ENCODE results near the gene NPAS2. TPM values are rescaled to one million over a fixed set of nuclear protein-coding genes. Genes with fewer than 3 reads are reported as not detected.

Gene NPAS2
- total RNA-seq, 1 experiment from 2014 or later: 38.3 TPM

- H3K9me3 ChIP-seq (ENCODE audit: insufficient read depth, low read depth): no peaks in the 10 kb centered on the region
- ChIA-PET CTCF (no interaction called here), POLR2A (ENCODE audit: unreplicated experiment) (no interaction called here)
- H4K20me1 ChIP-seq (ENCODE audit: insufficient read depth): no peaks in the 10 kb centered on the region
- H3K27me3 ChIP-seq (ENCODE audit: insufficient read depth, low read depth): no peaks in the 10 kb centered on the region
- TF ChIP-seq CTCF (conservative IDR thresholded peaks at IDR 0.05) (no peak), EZH2 (IDR thresholded peaks at IDR 0.05; ENCODE audit: low read depth) (no peak)
- peak overlapping the region; percentile 70 for H3K27ac ChIP-seq
- H3K79me2 ChIP-seq (ENCODE audit: low read depth): no peaks in the 10 kb centered on the region
- no TSS peak for BruUV-seq (replicated peaks)
- intact Hi-C loops (cut with micrococcal nuclease; ENCODE audit: unreplicated experiment): loop anchor here (2.0 to 5.0 kb wide), 2 partner anchors 75 to 136 kb away; partner anchors contain the start of gene NPAS2
- no peaks in the 10 kb centered on the region for H3K9me2 ChIP-seq (ENCODE audit: insufficient read depth)
- H3K4me3 ChIP-seq: no peak overlapping the region
- H3F3A ChIP-seq (ENCODE audit: insufficient read depth, low read depth): peaks cover 21% of the 10 kb centered on the region
- H3K36me3 ChIP-seq (ENCODE audit: low read depth): no peaks in the 10 kb centered on the region
- H2AFZ ChIP-seq: no peak overlapping the region
- H3K4me1 ChIP-seq (replicated peaks; ENCODE audit: insufficient read depth): peaks cover 18% of the 10 kb centered on the region; the same call in 1 of the 2 replicates
- peak; percentile 48 to 54 for DNase-seq
- no peak overlapping the region for H3K4me2 ChIP-seq
Measured at GRCh38 chr2:100957996-100958653, 138.2 kb downstream of the NPAS2 start.

- POLR2A ChIA-PET (ENCODE audit: unreplicated experiment): interaction anchor here (0.6 kb wide), 2 partner anchors 57 to 396 kb away, joined by 4 to 6 read pairs; partner anchors contain the start of gene PDCL3
- Histone ChIP-seq H3K4me1 (replicated peaks; ENCODE audit: insufficient read depth) (peaks cover 18% of the 10 kb centered on the region; the same call in 1 of the 2 replicates), H4K20me1 (ENCODE audit: insufficient read depth) (no peaks in the 10 kb centered on the region), H3K4me2 (peak overlapping the region; percentile 29; the same call in 1 of the 2 replicates), H3K4me3 (no peak overlapping the region), H3K27me3 (ENCODE audit: insufficient read depth, low read depth) (no peaks in the 10 kb centered on the region), H2AFZ (no peak overlapping the region), H3K27ac (peak overlapping the region; percentile 70), H3K9me2 (ENCODE audit: insufficient read depth) (no peaks in the 10 kb centered on the region), H3K79me2 (ENCODE audit: low read depth) (no peaks in the 10 kb centered on the region), H3K36me3 (ENCODE audit: low read depth) (peaks cover 4% of the 10 kb centered on the region; the same call in 1 of the 2 replicates), H3F3A (ENCODE audit: insufficient read depth, low read depth) (peaks cover 24% of the 10 kb centered on the region), H3K9me3 (ENCODE audit: insufficient read depth, low read depth) (no peaks in the 10 kb centered on the region)
- peak; percentile 22 to 76 for DNase-seq
- no TSS peak for BruUV-seq (replicated peaks)
- CTCF ChIA-PET: no interaction called here
- TF ChIP-seq CTCF (conservative IDR thresholded peaks at IDR 0.05): no peak
- no peak for TF ChIP-seq EZH2 (IDR thresholded peaks at IDR 0.05; ENCODE audit: low read depth)
- intact Hi-C loops (cut with micrococcal nuclease; ENCODE audit: unreplicated experiment): loop anchor here (1.0 to 5.0 kb wide), 3 partner anchors 56 to 137 kb away; partner anchors contain the start of gene NPAS2
Measured at GRCh38 chr2:100959225-100959880, 139.4 kb downstream of the NPAS2 start.

- DNase-seq: no peak
- TF ChIP-seq CTCF (conservative IDR thresholded peaks at IDR 0.05) (no peak), EZH2 (IDR thresholded peaks at IDR 0.05; ENCODE audit: low read depth) (no peak)
- no peak overlapping the region for H3K4me3 ChIP-seq
- H3K27me3 ChIP-seq (ENCODE audit: insufficient read depth, low read depth): no peaks in the 10 kb centered on the region
- no peak overlapping the region for H3K4me2 ChIP-seq
- no peaks in the 10 kb centered on the region for H3K79me2 ChIP-seq (ENCODE audit: low read depth)
- H3K27ac ChIP-seq: no peak overlapping the region
- no TSS peak for BruUV-seq (replicated peaks)
- H3K9me3 ChIP-seq (ENCODE audit: insufficient read depth, low read depth): no peaks in the 10 kb centered on the region
- no peaks in the 10 kb centered on the region for H3K9me2 ChIP-seq (ENCODE audit: insufficient read depth)
- H3F3A ChIP-seq (ENCODE audit: insufficient read depth, low read depth): peaks cover 24% of the 10 kb centered on the region
- H3K36me3 ChIP-seq (ENCODE audit: low read depth): peaks cover 17% of the 10 kb centered on the region; the same call in 1 of the 2 replicates
- CTCF ChIA-PET: no interaction called here
- intact Hi-C loops (cut with micrococcal nuclease; ENCODE audit: unreplicated experiment): no loop called here
- H4K20me1 ChIP-seq (ENCODE audit: insufficient read depth): no peaks in the 10 kb centered on the region
- H2AFZ ChIP-seq: no peak overlapping the region
- POLR2A ChIA-PET (ENCODE audit: unreplicated experiment): interaction anchor here (0.7 kb wide), 1 partner anchor 14 kb away, joined by 4 read pairs; no protein-coding TSS in a partner anchor
- H3K4me1 ChIP-seq (replicated peaks; ENCODE audit: insufficient read depth): peaks cover 18% of the 10 kb centered on the region; the same call in 1 of the 2 replicates
Measured at GRCh38 chr2:100960688-100961087, 140.7 kb downstream of the NPAS2 start.

All from PC-9 (cell line).